NCI-H1417 (cell line): ENCODE data around the gene ZFPL1.

Experiments
- DNase-seq, 3 experiments: peaks; one replicate each; lab custom pipeline; 2025; lab: John Stamatoyannopoulos, UW

ZFPL1 gene

DNA sequence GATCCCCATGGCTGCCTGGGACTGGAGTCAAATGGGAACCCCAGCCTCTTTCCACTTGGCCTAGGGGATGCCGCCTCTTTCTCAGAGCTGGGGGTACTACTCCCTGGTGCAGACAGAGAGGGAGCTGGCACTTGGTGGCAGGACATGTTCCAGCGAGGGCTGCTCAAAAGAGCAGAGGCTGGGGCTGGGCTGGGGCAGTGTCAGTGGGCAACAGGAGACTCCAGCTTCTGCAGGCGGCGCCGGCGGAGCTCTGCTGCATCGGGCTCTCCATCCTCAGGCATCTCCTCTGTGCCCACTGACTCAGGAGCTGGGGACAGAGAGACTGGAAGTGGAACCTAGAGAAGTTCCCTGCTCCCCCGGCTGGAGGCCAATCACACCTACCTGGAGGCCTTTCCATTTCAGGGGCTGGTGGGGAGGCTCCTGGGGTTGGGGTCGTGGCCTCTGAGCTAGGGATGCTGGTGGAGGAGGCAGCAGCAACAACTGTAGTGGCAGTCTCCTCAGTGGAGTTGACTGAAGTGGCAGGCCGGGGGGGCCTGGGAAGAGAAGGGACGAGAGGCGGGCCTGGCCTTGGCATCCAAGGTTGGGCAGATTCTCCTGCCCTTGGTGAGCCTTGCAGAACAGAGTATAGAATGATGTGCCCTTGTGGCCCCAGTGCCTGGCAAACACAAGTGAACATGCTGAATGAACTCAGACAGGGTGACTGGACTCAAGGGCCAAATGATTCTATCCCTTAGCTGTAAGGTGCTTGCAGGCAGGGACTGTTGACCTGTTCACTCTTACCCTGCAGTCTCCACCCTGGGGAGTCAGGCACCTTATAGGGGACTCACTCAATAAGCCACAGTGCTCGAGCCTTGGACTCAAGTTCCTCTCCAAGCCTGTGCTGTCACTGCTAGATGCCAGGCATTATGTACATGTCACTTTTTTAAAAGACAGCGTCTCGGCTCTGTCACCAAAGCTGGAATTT is 44.4 kb downstream of the ZFPL1 start:
- no peak for DNase-seq

GRCh38 chr11:65129649-65130441 is 45.8 kb downstream of the ZFPL1 start:
- no peak for DNase-seq

DNA sequence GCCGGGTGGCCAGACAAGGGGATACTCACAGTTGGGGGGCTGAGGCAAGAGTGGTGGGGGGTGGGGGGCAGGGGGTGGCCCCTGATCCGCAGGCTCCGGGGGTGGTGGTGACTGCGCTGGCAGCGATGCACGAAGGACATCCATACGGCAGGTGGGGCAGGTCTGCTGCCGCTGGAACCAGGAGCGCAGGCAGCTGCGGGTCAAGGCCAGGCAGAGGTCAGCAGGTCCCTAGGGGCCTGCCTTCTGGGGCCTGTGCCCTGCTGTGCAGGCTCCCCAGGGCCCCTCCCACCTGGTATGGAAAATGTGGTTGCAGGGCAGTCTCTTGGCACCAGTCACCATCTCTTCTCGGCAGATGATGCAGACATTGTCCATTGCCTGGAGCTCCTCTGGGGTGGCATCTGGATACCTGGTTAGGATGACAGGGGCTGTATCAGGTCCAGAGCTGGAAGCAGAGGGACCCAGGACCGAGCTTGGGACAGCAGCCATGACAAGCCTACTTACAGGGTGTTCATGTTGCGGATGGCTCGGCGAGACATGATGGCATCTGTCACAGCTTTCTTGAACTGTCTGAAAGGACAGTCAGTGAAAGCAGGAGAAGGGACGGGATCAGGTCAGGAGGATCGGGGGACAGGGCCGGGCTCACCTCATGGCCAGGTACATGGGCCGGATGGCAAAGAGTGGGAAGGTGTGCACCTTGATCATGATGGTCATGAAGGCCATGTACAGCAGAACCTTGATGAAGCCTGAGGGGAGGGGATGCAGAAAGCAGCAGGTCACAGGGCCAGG is 46.8 kb downstream of the ZFPL1 start:
- DNase-seq = no peak

DNA sequence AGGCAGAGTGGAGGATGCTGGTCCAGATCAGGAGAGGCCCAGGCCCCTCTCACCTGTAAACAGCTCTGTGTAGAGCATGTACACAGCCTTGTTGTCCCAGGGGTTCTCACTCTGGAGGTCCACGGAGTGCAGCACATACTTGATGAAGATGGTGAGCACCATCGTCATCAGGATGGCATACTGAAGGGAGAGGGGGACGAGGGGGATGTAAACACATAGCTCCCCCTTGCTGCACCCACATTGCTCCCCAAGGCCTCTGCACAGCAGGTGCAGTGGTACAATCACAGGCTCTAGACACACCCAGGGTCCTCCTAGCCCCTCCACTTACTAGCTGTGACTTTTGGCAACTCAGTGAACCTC is 47.4 kb downstream of the ZFPL1 start:
- no peak for DNase-seq

DNA sequence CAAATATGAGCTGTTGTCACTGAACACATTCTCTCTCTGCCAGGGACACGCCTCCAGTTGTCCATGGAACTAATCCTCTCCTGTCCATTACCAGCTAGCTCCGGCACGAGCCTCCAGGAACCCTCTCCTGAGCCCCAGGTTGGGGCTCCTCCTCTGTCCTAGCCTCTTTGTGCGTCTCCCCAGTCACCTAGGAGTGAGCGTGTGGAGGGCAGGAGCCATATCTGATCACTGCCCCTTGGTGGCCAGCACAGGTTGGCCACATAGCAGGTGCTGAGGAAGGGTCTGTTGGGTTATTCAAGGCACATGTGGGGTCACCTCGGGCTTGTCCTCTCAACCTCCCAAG is 47.8 kb downstream of the ZFPL1 start:
- no peak for DNase-seq

- no peak for DNase-seq
Observed at GRCh38 chr11:65132238-65132987, 48.4 kb downstream of the ZFPL1 start.

DNA sequence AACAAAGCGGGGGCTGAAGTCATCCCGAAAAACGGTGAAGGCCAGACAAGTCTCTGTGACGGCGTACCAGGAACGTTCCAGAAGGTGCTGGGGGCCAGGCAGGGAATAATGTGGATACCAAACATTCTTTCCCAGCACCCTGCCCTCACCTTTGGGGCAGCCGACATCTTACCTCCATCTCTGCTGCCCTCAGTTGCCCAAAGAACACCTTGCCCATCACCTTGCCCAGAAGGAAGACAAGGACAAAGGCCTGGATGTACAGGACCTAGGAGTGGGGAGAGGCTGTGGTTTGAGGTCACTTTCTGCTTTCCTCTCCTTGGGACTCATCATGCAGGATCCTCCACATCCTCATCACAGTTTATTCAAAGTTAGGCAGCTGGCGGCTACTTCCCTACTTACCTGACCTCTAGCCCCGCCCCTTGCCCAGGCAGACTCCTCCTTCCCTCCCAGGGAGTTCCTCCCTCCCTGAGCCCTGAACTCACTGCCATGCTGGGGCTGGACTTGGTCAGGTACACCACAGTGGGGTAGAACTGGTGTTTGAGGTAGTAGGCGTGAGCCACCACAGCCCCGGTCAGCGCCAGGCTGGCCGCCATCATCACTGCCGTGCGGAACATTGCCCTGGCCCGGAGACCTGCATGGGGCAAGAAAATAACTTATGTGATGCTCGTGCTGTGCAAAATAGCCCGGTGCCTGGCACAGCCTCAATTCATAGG is 49.1 kb downstream of the ZFPL1 start:
- DNase-seq = peak in 1 of 3 experiments; percentile 35

DNA sequence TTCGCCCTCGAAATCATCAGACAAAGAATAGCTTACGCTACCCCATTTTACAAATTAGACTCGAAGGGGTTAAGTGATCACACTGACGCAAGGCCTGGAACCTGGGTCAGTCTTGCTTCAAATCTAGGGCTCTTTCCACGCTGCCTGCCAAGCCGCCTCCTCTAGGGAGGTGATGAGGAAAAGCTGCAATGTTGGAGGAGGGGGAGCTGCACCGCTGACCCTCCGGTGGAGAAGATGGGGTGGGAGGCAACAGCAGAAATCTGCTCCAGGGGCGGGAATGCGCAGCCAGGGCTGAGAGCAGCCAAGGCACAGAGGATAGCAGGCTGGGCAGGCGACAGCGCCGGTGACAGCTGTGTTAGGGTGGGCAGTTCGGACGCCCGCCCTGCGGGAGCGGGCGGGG is 49.7 kb downstream of the ZFPL1 start:
- no peak for DNase-seq

GRCh38 chr11:65134240-65134951 is 50.4 kb downstream of the ZFPL1 start, which contains the start of gene SYVN1:
Gene SYVN1, minus strand, starts transcription at chr11:65134519. Its CDS starts 918 bp downstream, at chr11:65133601.
- DNase-seq = peak; percentile 85 to 99 (median 99)

- peak; percentile 93 to 99 (median 99) for DNase-seq
Observed at GRCh38 chr11:65134952-65135632, 51.1 kb downstream of the ZFPL1 start.

GRCh38 chr11:65135633-65136145 is 51.7 kb downstream of the ZFPL1 start:
- no peak for DNase-seq

GRCh38 chr11:65136515-65137096 is 52.6 kb downstream of the ZFPL1 start:
- DNase-seq = no peak
